DMS114 treated with DMSO at 0.1 percent for 48 hours (cell line): ENCODE results near the gene CD52.

ENCODE experiments used
- DNase-seq: peaks from one replicate; lab custom pipeline; 2025; ENCODE audit not compliant: unreplicated experiment; lab: John Stamatoyannopoulos, UW

Gene CD52, protein sequence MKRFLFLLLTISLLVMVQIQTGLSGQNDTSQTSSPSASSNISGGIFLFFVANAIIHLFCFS

DNA sequence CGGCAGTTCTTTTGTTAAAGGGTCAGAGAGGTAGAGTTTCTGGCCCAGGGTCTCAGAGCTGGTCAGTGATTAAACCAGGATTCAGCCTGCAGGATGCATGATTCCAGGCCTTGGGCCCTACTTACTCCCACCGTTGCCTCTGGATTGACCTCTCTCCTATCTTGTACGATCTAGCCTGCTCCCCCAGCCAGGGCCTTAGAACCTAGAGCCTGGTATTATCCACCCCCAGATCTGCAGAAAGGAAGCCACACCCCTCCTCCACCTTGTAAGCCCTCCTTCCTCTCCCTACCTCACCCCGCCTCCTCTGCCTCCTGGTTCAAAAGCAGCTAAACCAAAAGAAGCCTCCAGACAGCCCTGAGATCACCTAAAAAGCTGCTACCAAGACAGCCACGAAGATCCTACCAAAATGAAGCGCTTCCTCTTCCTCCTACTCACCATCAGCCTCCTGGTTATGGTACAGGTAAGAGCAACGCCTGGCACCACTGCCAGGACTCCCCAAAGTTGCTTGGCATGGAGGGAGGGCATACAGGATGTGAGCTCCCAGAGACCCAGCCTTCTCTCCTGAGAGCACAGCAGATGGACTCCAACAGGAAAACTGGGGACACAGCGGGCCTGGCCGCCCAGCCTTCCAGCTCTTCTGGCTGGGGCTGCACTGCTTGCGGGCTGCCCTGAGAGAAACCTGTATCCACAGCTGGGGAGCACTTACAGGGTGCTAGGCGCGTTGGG lies at the start of gene CD52:
Gene CD52 (plus strand): TSS at position 347 of the 726 bp plus-strand sequence. CDS start 60 bp downstream, at position 407.
- DNase-seq = no peak

DNA sequence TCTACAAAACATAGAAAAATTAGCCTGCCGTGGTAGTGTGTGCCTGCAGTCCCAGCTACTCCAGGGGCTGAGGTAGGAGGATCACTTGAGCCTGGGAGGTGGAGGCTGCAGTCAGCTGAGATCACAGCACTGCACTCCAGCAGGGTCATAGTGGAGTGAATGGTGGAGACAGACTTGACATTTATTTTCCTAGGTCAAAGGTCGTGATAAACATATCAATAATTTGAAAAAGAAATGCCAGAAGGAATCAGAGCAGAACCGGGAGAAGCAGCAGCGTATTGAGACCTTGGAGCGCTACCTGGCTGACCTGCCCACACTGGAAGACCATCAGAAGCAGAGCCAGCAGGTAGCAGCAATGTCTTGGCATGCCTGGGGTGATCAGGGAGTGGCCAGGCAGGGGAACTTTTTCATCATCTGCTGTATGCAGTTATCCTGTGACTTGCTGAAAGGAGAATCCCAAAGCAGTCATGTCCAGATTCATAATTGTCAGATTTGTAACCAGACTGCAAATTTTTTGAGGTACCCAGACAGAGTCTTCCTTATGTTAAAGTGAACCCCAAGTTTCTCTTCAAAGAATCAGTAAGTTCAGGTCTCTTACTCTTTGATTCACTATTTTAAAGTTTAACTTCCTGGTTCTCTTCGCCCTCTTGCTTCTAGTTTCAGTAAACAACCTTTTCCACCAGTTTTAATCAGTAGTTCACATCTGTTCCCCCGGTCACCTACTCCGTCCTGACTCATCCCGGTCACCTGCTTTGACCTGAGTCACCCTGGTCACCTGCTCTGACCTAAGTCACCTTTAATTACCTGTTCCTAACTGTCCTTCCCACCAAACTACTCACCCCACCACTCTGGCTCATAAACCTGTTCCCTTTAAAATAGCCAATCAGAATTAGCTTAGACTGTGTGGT lies 49.2 kb upstream of the CD52 start:
- no peak for DNase-seq

- no peak for DNase-seq
Measured at GRCh38 chr1:26269198-26269550, 48.6 kb upstream of the CD52 start.

DNA sequence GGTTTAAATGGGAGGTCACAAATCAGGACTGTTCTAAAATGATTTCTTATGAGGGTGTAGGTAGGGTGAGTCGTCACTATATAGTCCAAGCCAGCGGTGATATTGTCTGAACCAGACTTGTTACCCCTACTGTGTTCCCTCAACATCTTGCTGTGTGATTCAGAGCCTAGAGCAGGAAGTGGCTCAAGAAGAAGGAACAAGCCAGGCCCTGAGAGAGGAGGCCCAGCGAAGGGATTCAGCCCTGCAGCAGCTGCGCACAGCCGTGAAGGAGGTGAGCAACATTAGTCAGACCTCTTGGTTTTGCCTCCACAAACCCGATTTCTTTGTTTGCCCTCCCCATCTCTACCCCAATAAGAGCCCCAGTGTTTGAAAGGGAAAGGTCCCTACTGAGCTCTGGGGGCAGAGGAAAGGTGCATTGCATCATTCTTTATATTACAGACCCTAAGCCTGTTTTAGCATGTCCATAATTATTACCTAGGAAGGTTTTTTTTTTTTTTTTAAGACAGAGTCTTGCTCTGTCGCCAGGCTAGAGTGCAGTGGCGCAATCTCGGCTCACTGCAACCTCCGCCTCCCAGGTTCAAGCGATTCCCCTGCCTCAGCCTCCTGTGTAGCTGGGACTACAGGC lies 42.8 kb upstream of the CD52 start:
- no peak for DNase-seq

- DNase-seq = peak; percentile 71
Measured at GRCh38 chr1:26275580-26276431, 42.0 kb upstream of the CD52 start.

DNA sequence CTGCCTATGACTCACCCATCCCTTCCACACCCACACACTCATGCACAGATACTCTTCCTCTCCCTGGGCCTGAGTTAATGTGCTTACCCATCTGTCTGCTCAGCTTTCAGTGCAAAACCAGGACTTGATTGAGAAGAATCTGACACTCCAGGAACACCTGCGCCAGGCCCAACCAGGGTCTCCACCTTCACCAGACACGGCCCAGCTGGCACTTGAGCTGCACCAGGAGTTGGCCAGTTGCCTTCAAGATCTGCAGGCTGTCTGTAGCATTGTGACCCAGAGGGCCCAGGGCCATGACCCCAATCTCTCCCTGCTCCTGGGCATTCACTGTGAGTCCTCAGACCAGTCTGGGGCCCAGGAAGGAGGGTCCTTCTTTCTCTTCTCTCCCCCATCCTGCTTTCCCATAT lies 41.3 kb upstream of the CD52 start:
- DNase-seq = no peak

DNA sequence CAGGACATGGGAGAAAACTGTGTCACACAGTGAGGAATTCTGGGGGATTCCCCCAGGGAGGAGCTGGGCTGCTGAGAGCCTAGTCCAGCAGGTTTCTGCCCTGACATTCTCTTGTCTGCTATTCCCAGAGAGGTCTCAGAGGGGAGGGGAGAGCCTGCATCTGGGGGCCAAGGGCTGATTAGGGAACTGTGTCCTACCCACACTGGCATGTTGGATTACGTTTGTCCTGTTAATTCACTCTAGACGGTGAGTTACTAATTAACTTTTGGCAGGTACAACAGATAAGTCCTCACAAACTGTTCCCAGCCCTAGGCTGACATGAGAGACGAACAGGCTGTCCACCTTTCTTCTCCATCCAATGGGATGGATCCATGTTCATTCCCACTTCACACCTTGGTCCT lies 40.5 kb upstream of the CD52 start:
- DNase-seq = no peak

GRCh38 chr1:26277719-26278118 lies 40.0 kb upstream of the CD52 start:
- DNase-seq = no peak

- DNase-seq = no peak
Measured at GRCh38 chr1:26278303-26278702, 39.5 kb upstream of the CD52 start.

DNA sequence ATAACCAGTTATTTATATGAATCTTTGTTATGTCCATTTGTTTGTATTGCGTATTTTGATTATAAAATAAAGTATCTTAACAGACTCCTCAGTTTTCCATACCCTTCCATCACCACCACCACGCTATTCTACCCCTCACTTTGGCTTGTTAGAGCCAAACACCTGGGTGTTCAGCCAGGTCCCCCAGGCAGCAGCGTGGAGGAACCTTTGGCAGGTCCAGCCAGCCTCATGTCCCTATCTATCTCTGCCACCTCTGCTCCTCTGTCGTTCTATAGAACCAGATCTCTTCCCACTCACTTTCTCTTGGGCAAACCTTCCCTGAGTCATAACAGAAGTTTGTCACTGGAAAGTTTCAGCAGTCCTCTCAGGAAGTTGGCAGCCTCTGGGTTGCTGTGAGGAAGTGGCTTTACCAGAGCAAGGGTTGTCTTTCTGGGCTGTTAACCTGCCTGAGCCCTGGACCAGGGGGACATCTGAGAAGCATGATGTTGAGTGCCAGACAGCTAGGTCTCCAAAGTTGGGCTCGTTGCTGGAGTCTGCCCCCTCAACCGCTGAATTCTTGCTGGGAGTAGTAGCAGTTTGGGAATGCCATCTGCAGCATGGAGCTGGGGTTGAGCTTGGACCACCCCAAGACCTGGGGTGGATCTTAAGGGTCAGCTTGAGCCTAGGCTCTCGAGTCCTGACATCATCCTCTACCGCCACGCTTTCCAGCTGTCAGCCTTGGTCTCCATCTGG lies 38.9 kb upstream of the CD52 start:
- no peak for DNase-seq

DNA sequence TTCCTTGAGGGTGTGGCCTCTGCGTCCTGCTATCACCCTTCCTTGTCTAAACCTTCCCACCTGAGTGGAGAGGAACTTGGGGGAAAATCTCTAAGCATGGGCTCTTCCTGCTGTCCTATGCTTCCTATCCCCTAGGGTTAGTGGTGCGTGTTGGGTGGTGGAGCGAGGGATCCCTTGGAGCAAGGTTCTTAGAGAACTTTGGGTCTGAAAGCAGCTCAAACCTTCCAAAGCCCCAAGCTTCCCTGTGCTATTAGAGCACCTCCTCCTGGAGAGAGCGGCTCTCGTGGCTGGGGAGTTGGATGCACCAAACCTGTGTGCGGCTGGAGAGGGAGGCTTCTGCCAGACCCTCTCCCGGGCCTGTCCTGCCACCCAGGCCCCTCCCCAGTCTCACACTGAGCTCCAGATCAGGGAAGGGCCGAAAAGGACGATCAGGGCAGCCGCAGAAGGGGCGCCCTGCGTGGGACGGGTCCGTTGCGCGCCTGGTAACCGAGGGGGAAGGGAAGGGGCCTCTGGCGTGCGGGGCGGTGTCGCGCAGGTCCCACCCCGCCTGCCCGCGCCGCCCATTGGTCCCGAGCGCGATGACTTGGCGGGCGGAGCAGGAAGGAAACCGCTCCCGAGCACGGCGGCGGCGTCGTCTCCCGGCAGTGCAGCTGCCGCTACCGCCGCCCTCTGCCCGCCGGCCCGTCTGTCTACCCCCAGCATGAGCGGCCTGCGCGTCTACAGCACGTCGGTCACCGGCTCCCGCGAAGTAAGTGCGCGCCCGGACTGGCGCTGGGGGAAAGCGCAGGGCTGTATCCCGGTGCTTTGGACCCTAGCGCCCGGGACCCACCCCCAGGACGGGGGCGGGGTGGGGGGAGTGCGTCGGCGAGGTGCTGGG lies 38.1 kb upstream of the CD52 start, which contains the start of gene SH3BGRL3:
Gene SH3BGRL3 (plus strand): TSS at position 631 of the 877 bp plus-strand sequence. CDS start 70 bp downstream, at position 701.
- DNase-seq = peak; percentile 65

- DNase-seq = no peak
Measured at GRCh38 chr1:26280333-26281042, 37.3 kb upstream of the CD52 start.

- DNase-seq = no peak
Measured at GRCh38 chr1:26281091-26281958, 36.4 kb upstream of the CD52 start.

DNA sequence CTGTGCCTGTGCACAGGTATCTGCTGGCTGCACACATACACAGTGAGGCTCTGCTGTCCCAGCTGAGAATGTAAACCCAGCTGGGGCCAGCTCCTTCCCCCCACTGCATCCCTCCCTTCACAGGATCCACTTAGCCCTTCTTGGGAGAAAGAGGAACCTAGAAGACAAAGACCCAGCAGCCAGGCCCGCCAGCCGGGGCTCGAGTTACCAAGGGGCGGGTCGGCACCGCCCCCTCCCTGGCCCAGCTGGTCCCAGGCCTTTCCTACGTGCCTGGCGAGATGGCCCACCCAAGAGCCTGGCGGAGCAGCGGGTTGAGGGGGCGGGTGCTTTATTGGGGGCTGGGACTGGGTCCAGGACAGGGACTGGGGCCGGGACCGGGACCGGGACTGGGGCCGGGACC lies 35.8 kb upstream of the CD52 start:
- DNase-seq = no peak

GRCh38 chr1:26282401-26282918 lies 35.3 kb upstream of the CD52 start:
- DNase-seq = no peak

DNA sequence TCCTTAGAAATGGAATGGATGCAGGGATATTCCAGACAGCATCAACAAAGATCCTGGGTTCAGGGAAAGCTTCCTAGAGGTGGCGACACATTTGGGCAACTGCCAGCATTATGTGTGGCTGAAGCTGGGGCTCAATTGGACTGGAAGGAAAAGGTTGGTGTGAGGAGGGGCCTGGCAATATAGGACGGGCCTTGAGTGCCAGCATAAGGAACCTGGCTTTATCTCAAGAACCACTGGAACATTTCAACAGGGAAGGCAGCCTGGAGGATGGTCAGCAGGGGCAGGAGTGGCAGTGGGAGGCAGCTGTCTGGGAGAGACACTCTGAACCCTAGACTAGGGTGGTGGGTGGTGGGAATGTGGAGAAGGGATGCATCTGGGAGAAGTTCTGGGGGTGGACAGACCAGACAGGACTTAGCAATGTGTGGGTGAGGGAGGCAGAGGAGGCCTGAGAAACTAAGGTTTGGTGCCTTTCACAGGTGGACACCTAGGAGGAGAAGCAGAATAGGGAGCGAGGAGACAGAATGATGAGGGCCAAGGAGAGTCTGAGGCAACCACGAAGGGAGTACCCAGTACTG lies 34.4 kb upstream of the CD52 start:
- no peak for DNase-seq
